HUDEP-2 (cell line): ENCODE data around the gene CHAT.
"Not testable (repeated sequence)": the region's sequence is repeated elsewhere in the genome, so short reads cannot be mapped to it uniquely, and the experiment has no call there.

ENCODE experiments used
- DNase-seq, 76 experiments: peaks; one replicate each; lab custom pipeline; 2025; ENCODE audit not compliant: unreplicated experiment in 76 of 76; lab: John Stamatoyannopoulos, UW

CHAT gene

GRCh38 chr10:49679480-49679893, 65.7 kb downstream of the CHAT start, which contains the start of gene C10orf53:
Gene C10orf53 (plus strand): TSS chr10:49679651. CDS start chr10:49679698, 47 bp downstream.
- DNase-seq, result peak in 51 of 76 experiments; percentile 2 to 76 (median 36)

- not testable (repeated sequence) for DNase-seq
These were observed 68.6 kb downstream of the CHAT start for GRCh38 chr10:49682449-49682848.

- no peak for DNase-seq
These were observed 69.0 kb downstream of the CHAT start for GRCh38 chr10:49682879-49683278.

GRCh38 chr10:49686651-49687050, 72.8 kb downstream of the CHAT start:
- no peak for DNase-seq

GRCh38 chr10:49688261-49688846, 74.5 kb downstream of the CHAT start:
- DNase-seq, result no peak

DNA sequence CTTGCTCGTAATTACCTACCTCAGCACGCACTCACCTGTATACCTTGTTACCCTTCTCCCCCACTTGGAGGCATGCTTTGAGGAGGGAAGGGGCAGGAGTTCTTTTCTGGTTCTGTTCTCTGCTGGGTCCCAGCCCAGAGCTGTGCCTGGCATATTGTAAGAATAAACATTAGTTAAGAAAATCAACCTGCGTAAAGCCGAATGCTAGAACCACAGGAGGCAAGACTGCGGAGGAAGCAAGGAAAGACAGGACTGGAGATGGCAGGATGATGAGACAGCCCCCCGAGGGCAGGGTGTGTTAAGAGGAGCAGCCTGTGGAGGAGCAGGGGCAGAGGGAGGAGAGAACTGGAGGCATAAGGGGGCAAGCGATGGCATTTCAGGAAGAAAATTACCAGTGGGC, 75.1 kb downstream of the CHAT start:
- no peak for DNase-seq

- no peak for DNase-seq
These were observed 76.2 kb downstream of the CHAT start for GRCh38 chr10:49689882-49690510.

- DNase-seq, result no peak
These were observed 77.0 kb downstream of the CHAT start for GRCh38 chr10:49690698-49691356.

GRCh38 chr10:49691588-49691987, 77.8 kb downstream of the CHAT start:
- DNase-seq, result no peak

GRCh38 chr10:49694466-49694865, 80.6 kb downstream of the CHAT start:
- DNase-seq, result no peak

DNA sequence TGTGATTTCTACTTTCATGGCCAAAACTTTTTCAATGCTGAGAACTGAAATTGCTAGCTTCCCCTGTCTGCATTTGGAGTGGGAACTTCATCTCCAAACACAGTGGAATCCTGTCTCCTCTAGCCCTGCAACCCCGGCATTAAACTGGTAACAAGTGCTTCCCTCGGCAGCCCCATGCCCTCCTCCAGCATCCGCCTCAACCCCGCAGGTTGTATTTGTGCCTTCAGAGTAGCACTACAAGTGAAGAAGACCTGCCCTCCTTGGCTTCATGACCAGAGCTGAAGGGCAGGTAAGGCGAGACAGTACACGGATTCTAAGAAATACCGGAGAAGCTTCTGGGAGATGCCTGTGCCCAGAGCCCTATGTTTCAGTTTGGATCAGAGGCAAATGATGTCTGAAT, 82.5 kb downstream of the CHAT start:
- DNase-seq, result no peak

GRCh38 chr10:49698679-49699078, 84.8 kb downstream of the CHAT start:
- DNase-seq, result no peak

GRCh38 chr10:49700211-49700610, 86.4 kb downstream of the CHAT start:
- no peak for DNase-seq

- DNase-seq, result no peak
These were observed 87.2 kb downstream of the CHAT start for GRCh38 chr10:49700997-49701396.

DNA sequence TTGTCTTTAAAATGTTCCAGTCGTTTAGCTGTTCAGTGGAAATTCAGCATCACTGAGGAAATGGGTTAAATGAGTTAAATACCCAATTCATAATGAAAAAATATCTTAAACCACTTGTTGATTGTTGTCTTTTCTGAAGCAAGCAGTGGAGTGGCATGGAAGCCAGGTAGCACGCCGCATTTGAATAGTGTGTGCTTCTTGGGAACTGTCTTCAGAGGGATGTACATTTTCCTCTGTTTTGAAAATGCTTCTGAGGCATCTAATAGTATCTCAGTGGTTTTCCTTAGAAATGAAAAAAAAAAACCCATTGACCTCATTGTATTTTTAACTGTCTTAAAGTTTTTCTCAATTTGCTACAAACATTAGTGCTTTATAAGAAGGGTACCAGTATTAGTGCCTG, 93.7 kb downstream of the CHAT start:
- DNase-seq, result no peak

GRCh38 chr10:49709934-49710333, 96.1 kb downstream of the CHAT start:
- no peak for DNase-seq

DNA sequence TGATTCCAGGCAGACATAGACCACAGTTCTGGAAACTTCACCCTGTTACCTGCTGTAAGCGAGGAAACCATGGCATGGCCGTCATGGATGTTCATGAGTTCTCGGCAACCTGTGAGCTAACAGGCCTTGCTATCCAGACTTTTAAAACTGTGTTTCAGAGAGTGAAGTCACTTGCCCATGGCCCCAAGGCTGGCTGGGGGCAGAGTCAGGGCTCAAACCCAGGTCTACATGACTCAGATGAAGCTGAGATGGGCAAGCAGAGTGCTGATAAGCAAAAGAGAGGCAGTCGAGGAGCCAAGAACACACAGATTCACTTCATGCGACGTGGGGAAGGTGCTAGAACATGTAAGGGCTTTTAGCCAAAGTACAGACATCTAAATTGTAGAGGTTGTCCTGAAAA, 97.1 kb downstream of the CHAT start:
- DNase-seq, result no peak

DNA sequence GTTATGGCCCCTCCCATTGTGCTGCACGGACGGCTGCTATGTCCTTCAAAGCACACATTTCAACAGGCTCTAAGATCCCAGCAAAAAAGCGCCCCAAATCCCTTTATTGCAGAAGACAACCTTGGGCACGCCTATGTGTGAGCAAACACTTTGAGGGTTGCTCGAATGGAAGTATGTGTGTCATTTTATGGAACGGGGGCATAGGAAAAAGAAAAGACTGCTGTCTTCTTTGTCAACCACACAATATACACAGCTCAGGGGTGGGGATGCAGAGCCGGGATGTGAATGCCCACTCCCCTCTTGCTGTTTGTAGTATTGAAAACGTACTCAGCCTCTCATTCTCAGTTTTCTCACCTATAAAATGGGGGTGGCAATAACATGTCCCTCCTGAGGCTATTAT, 97.6 kb downstream of the CHAT start:
- no peak for DNase-seq

- DNase-seq, result no peak
These were observed 99.4 kb downstream of the CHAT start for GRCh38 chr10:49713266-49713665.
